ENCODE results near the gene CYTH3. TPM values are rescaled to one million over a fixed set of nuclear protein-coding genes. Genes with fewer than 3 reads are reported as not detected.
"Not testable (repeated sequence)": the region's sequence is repeated elsewhere in the genome, so short reads cannot be mapped to it uniquely, and the experiment has no call there.

Gene CYTH3
- total RNA-seq, 4 donors from 2014 or later: 41.0 to 75.5 (median 56.7) TPM

GRCh38 chr7:6288270-6288860, 15.9 kb upstream of the CYTH3 start:
- no peak for TF ChIP-seq CTCF (IDR thresholded peaks at IDR 0.05)
- TF ChIP-seq POLR2A (IDR thresholded peaks at IDR 0.05): no peak
- Histone ChIP-seq H3K9me3 (no peaks in the 10 kb centered on the region), H3K27me3 (no peaks in the 10 kb centered on the region), H3K27ac (no peak overlapping the region), H3K36me3 (no peaks in the 10 kb centered on the region), H3K4me1 (no peaks in the 10 kb centered on the region), H3K4me3 (replicated peaks in 1 of 3) (no peak overlapping the region)
- DNase-seq: no peak
- 97 to 100% methylated on average over 2 of the region's 2 CpGs for WGBS, 2 donors
- intact Hi-C loops (cut with DNase I): no loop called here

GRCh38 chr7:6286486-6286885, 14.1 kb upstream of the CYTH3 start:
- Histone ChIP-seq H3K4me1 (no peaks in the 10 kb centered on the region), H3K27ac (no peak overlapping the region), H3K4me3 (replicated peaks in 1 of 3) (no peak overlapping the region), H3K9me3 (no peaks in the 10 kb centered on the region), H3K27me3 (no peaks in the 10 kb centered on the region), H3K36me3 (no peaks in the 10 kb centered on the region)
- DNase-seq: peak in 1 of 2 donors; percentile 15
- intact Hi-C loops (cut with DNase I): no loop called here
- 92 to 94% methylated on average over 8 of the region's 8 CpGs for WGBS, 2 donors
- no peak for TF ChIP-seq CTCF (IDR thresholded peaks at IDR 0.05)
- TF ChIP-seq POLR2A (IDR thresholded peaks at IDR 0.05): no peak

- TF ChIP-seq POLR2A (IDR thresholded peaks at IDR 0.05): no peak
- TF ChIP-seq CTCF (IDR thresholded peaks at IDR 0.05): no peak
- Histone ChIP-seq H3K4me1 (no peaks in the 10 kb centered on the region), H3K36me3 (no peaks in the 10 kb centered on the region), H3K4me3 (replicated peaks in 1 of 3) (no peak overlapping the region), H3K27me3 (no peaks in the 10 kb centered on the region), H3K27ac (no peak overlapping the region), H3K9me3 (no peaks in the 10 kb centered on the region)
- DNase-seq: no peak
- WGBS, 2 donors: 85 to 88% methylated on average over 18 to 20 of the region's 20 CpGs
- intact Hi-C loops (cut with DNase I): no loop called here
Observed at GRCh38 chr7:6284461-6285360, 12.3 kb upstream of the CYTH3 start.

GRCh38 chr7:6284055-6284400, 11.6 kb upstream of the CYTH3 start:
- no peak for TF ChIP-seq CTCF (IDR thresholded peaks at IDR 0.05)
- no peak for TF ChIP-seq POLR2A (IDR thresholded peaks at IDR 0.05)
- Histone ChIP-seq H3K27me3 (no peaks in the 10 kb centered on the region), H3K27ac (no peak overlapping the region), H3K4me3 (replicated peaks in 1 of 3) (no peak overlapping the region), H3K36me3 (no peaks in the 10 kb centered on the region), H3K4me1 (no peaks in the 10 kb centered on the region), H3K9me3 (no peaks in the 10 kb centered on the region)
- 89 to 91% methylated on average over 7 of the region's 7 CpGs for WGBS, 2 donors
- DNase-seq: no peak
- intact Hi-C loops (cut with DNase I): no loop called here

GRCh38 chr7:6283391-6284054, 11.1 kb upstream of the CYTH3 start:
- H3K27me3 ChIP-seq; DNase-seq; H3K4me3 ChIP-seq (replicated peaks in 1 of 3); H3K27ac ChIP-seq; H3K9me3 ChIP-seq; intact Hi-C loops (cut with DNase I); H3K36me3 ChIP-seq; H3K4me1 ChIP-seq: not testable (repeated sequence)
- 92 to 95% methylated on average over 9 of the region's 9 CpGs for WGBS, 2 donors
